Measurements from ENCODE around the gene HNRNPK. TPM values are rescaled to one million over a fixed set of nuclear protein-coding genes. Genes with fewer than 3 reads are reported as not detected.

HNRNPK gene
- total and polyA plus RNA-seq, 10 of the 15 experiments (the other 5 are each of a cell fraction or from before 2014, with no cell fraction given), result 235 to 970 (median 652) TPM

DNA sequence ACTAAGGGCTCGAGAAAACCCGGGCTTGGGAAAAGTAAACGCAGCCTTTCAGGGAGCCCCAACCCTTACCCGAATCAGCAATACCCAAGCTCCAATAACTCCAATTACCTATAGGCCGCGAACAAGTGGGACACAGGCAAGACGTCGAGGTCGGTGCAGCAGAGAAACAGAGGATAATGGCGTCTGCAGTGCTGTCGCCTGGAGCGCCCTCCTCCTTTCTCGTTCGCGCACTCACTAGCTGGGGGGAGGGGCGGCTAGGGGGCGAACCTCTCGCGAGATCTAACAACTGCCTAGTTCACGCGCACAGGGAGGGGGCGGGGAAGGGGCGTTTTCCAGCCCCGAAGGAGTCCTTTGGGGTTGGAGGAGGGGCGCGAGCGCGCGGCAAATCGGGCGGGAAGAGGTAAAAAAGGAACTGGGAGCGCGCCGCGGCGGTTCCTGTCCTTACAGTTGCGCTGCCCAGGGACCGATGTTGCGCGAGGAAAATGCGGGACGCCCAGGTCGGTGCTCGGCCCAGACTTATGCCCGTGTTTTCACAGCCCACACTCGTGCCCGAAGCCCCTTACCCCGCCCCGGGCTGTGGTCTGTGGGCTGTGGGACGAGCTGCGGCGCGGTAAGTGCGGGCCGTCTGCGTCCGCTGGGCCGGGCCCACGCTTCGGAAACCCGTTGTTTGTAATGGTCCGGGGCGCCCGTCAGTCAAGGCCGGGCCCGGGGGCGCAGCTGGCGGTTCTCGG lies 545 bp upstream of the HNRNPK start, which contains the start of gene RMI1 (continued):
- TF ChIP-seq, protein P1, sequence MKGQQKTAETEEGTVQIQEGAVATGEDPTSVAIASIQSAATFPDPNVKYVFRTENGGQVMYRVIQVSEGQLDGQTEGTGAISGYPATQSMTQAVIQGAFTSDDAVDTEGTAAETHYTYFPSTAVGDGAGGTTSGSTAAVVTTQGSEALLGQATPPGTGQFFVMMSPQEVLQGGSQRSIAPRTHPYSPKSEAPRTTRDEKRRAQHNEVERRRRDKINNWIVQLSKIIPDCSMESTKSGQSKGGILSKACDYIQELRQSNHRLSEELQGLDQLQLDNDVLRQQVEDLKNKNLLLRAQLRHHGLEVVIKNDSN (IDR thresholded peaks at IDR 0.05; ENCODE audit: borderline replicate concordance, extremely low read length, insufficient read depth, low read depth, low read length), result no peak
- TF ChIP-seq MTA2 (IDR thresholded peaks at IDR 0.05; ENCODE audit: low read depth) (peak; percentile 58; the same call in 1 of the 2 replicates), STAT1 (conservative IDR thresholded peaks at IDR 0.05) (no peak), CHD4 (IDR thresholded peaks at IDR 0.05) (no peak), CHD1 (IDR thresholded peaks at IDR 0.05; ENCODE audit: low read depth, low read length) (no peak), RCOR1 (conservative IDR thresholded peaks at IDR 0.05; ENCODE audit: low read depth, low read length) (peak; percentile 69; the same call in 1 of the 2 replicates), EED (IDR thresholded peaks at IDR 0.05; ENCODE audit: low read depth) (peak; percentile 83), MEF2A (IDR thresholded peaks at IDR 0.05; ENCODE audit: insufficient read depth, low read depth, low read length) (peak; percentile 70), BRCA1 (IDR thresholded peaks at IDR 0.05; ENCODE audit: low read depth, low read length) (peak; percentile 79), POU2F2 (IDR thresholded peaks at IDR 0.05; ENCODE audit: borderline replicate concordance, low read depth, low read length) (peak; percentile 73; the same call in 2 of the 3 replicates)
- TF ChIP-seq, protein P2, sequence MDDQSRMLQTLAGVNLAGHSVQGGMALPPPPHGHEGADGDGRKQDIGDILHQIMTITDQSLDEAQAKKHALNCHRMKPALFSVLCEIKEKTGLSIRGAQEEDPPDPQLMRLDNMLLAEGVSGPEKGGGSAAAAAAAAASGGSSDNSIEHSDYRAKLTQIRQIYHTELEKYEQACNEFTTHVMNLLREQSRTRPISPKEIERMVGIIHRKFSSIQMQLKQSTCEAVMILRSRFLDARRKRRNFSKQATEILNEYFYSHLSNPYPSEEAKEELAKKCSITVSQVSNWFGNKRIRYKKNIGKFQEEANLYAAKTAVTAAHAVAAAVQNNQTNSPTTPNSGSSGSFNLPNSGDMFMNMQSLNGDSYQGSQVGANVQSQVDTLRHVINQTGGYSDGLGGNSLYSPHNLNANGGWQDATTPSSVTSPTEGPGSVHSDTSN (IDR thresholded peaks at IDR 0.05; ENCODE audit: insufficient replicate concordance, low read depth, low read length), result peak; percentile 83
